ENCODE measurements around the gene SMC5.

SMC5 gene

GRCh38 chr9:70352802-70353201 is 94.0 kb downstream of the SMC5 start:
- no peak overlapping the region for H3K4me3 ChIP-seq (ENCODE audit: low read depth, low read length)
- peak; percentile 61 for TF ChIP-seq CTCF (conservative IDR thresholded peaks at IDR 0.05; ENCODE audit: low read depth, low read length)
- DNase-seq (ENCODE audit: low read depth), result peak; percentile 28

GRCh38 chr9:70355801-70356200 is 97.0 kb downstream of the SMC5 start:
- H3K4me3 ChIP-seq (ENCODE audit: low read depth, low read length), result no peak overlapping the region
- no peak for DNase-seq (ENCODE audit: low read depth)
- no peak for TF ChIP-seq CTCF (conservative IDR thresholded peaks at IDR 0.05; ENCODE audit: low read depth, low read length)

- no peak overlapping the region for H3K4me3 ChIP-seq (ENCODE audit: low read depth, low read length)
- no peak for DNase-seq (ENCODE audit: low read depth)
- no peak for TF ChIP-seq CTCF (conservative IDR thresholded peaks at IDR 0.05; ENCODE audit: low read depth, low read length)
Observed at GRCh38 chr9:70362952-70363351, 104.2 kb downstream of the SMC5 start.

GRCh38 chr9:70363760-70364159 is 105.0 kb downstream of the SMC5 start:
- H3K4me3 ChIP-seq (ENCODE audit: low read depth, low read length), result no peak overlapping the region
- no peak for DNase-seq (ENCODE audit: low read depth)
- TF ChIP-seq CTCF (conservative IDR thresholded peaks at IDR 0.05; ENCODE audit: low read depth, low read length), result no peak

GRCh38 chr9:70367305-70367930 is 108.6 kb downstream of the SMC5 start:
- no peak for DNase-seq (ENCODE audit: low read depth)
- TF ChIP-seq CTCF (conservative IDR thresholded peaks at IDR 0.05; ENCODE audit: low read depth, low read length), result no peak
- no peak overlapping the region for H3K4me3 ChIP-seq (ENCODE audit: low read depth, low read length)

- no peak for TF ChIP-seq CTCF (conservative IDR thresholded peaks at IDR 0.05; ENCODE audit: low read depth, low read length)
- no peak for DNase-seq (ENCODE audit: low read depth)
- no peak overlapping the region for H3K4me3 ChIP-seq (ENCODE audit: low read depth, low read length)
Observed at GRCh38 chr9:70374962-70375618, 116.3 kb downstream of the SMC5 start.

All from choroid plexus epithelial cell (primary cell).